GM21529 (cell line): Measurements from ENCODE around the gene E2F2.

Experiments used
- ATAC-seq: cut with Tn5 transposase; IDR thresholded peaks from one replicate; pipeline ENCODE4 v1.9.1; 2021; ENCODE audit not compliant: unreplicated experiment

Gene E2F2

DNA sequence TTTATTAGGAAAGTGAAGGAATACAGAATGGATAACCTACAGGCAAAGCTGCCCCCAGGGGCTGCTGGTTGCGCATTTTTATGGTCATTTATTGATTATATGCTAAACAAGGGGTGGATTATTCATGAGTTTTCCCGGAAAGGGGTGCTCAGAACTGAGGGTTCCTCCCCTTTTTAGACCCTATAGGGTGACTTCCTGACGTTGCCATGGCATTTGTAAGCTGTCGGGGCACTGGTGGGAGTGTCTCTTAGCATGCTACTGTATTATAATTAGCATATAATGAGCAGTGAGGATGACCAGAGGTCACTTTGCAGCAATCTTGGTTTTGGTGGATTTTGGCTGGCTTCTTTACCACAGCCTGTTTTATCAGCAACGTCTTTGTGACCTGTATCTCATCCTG lies 41.2 kb downstream of the E2F2 start:
- ATAC-seq: no peak

DNA sequence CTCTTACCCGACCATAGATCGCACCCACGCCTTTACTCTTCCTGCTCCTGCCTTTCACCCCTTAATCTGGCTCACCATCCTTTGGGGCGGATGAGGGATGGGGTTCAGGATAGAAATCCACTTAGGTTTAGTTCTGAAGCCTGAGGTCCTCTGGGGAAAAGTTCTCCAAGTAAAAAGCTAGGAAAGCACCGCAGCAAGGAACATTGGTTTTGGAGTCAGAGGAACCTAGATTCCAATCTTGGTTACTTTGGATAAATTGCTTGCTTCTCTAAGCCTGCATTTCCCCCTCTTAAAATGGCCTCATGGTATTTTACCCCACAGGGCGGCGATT lies 46.1 kb downstream of the E2F2 start:
- no peak for ATAC-seq

DNA sequence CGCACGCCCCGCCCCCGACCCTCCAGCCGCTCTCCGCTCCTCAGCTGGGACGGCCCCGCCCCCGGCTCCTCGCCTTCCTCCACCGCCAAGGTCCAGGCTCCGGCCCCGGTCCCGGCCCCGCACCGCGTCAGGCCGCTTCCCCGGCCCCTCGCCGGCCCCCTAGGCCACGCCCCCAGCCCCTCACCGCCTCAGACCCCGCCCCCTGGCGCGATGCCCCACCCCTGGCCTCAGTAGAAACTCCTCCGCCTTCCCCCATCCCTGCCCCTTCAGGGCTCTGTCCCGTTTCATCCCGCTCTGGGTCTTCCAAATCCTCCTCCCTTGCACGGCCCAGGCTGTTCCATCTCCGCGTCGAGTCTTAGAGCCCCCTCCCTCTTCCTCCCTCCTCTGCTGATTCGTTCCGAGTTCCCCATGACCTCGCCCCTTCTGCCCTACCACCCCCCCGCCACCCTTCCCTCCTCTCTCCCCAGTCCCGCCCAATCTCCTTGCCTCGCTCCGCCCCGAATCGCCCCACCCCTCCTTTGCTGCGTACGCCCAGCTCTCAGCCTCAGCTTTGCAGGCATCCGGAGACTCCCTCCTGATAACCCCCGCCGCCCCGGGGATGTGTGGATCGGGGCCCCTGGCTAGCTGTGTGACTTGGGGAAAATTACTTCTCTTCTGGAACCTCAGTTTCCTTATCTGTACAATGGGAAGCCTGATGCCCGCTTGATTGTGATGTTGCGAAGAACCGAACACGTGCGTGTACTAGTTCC lies 46.6 kb downstream of the E2F2 start:
- ATAC-seq: peak; percentile 50

DNA sequence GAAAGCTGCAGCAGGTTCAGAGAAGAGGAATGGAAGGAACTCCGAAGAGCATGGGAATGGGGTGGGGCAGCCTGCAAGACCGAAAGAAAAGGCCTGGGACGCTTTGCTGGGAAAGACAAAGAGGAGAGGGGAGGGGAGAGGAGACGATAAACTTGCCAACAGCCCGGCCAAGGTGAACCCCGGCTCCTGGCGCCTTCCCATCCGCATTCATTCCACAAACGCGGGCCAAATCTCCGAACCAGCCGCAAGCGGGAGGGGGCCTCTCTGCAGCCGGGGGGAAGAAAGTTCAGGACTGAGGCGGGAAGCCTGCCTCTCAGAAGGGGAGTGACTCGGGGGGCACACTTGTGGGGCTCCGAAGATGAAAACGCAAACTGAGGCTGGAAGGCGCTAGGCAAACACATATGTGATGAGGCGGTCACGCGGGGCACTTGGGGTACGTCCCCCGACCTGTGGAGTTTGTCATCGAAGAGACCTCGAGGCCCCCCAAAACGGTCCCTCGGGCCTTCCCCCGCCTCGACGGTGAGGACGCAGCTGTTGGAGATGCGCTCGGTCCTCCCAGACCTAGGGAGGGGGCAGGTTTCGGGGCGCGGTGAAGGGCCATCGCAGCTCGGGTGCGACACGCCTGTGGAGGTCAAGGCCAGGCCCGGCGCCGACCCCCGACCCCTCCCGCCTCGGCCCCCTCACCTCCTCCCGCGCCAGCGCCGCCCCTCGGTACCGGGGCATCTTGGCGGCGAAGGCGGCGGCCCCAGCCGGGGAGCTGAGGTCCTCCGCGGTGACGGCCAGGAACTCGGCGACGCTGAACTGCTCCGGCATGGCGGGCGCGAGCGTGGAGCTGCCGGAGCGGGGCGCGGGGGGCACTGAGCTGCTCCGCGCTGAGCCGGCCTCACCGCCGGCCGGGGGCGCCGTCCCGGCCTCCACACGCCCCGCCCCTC lies 47.4 kb downstream of the E2F2 start, which contains the start of gene ASAP3:
Gene ASAP3, minus strand, starts transcription at position 859 of the 932 bp plus-strand sequence. Its CDS starts 46 bp downstream, at position 813.
- ATAC-seq: peak; percentile 40

DNA sequence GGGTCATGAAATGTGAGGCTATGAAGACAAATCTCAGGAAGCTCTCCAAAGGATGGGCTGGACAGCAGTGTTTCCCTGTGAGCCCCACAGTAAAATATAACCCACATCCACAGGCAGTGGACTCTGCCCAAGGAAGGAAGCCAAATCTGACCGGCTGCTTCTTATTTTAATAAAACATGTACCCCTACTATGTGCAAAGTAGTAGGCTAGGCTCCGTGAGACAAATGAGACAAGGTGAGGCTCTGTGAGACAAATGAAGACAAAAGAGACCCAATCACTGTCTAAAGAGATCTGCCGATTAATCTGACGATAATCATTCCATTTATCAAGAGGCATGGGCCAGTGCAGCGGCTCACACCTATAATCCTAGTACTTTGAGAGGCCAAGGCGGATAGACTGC lies 49.1 kb downstream of the E2F2 start:
- ATAC-seq: no peak

DNA sequence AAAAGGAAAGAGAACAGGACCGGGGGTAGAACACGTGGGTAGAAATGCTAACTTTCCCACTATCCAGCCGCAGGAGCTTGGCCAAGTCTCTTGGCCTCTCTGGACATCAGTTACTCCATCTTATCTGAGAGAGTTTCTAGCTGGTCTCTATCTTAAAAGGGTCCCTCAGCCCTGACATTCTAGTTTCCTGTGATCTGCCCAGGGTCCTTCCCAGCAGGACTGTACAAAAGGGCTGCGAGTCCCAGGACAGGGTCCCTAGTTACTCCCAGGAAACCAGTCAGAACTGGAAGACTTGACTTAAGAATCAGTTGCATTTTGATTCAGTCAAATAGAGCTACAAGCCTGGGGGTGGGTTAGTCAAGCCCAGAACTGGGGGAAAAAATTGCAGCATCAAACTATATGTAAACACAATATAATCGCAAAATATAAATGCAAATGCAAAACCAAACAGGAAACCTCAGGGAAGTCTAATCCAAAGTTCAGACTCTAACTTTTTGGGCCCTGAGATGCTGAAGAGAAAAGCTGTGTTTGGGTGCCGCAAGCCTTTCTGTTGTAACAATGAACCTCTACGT lies 49.9 kb downstream of the E2F2 start:
- ATAC-seq: no peak

DNA sequence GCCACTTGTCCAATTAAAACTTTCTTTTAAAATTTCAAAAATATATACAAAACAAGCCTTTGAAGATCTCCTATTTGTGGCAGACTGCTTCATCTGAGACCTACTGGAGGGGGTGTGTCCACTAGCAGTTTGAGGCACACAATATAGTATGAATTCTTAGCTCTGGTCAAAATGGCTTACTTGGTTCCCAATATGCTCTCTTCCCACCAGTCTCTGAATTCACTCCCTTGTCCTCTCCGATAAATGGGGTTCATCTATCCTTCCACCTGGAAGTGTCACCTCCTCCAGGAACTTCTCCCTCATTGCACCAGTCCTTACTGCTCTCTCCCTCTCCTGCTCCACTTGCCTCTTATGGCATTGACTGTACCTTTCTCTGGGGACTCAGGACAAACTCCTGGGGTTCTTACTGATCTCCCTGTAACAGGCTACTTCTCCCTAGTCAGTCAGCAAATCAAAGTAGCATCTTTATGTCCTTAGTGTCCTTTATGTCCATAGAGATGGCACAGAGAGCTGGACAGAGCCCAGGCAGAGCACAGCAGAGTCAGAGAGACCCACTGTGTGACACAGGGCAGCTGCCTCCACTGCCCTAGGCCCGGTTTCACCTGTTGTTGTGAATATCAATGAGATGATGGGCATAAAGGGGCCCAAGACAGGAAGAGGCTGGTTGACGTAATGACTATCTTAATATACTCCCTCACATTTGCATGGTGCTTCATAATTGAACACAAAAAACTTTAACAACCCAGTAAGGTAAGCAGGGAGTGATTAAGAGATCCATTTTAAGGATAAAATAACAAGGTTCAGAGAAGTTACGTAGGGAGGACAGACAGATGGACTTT lies 50.6 kb downstream of the E2F2 start:
- ATAC-seq: no peak

DNA sequence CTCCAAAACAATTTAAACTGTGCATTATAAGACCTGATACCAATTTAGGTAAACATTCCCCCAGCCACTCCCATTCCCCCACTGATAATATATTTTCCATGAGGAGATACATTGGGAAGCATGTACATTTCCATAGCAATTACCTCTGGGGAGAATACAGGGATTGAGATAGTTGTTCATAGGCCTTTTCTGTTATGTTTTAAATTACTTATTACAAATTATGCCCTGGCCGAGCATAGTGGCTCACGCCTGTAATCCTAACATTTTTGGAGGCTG lies 51.4 kb downstream of the E2F2 start:
- ATAC-seq: no peak

DNA sequence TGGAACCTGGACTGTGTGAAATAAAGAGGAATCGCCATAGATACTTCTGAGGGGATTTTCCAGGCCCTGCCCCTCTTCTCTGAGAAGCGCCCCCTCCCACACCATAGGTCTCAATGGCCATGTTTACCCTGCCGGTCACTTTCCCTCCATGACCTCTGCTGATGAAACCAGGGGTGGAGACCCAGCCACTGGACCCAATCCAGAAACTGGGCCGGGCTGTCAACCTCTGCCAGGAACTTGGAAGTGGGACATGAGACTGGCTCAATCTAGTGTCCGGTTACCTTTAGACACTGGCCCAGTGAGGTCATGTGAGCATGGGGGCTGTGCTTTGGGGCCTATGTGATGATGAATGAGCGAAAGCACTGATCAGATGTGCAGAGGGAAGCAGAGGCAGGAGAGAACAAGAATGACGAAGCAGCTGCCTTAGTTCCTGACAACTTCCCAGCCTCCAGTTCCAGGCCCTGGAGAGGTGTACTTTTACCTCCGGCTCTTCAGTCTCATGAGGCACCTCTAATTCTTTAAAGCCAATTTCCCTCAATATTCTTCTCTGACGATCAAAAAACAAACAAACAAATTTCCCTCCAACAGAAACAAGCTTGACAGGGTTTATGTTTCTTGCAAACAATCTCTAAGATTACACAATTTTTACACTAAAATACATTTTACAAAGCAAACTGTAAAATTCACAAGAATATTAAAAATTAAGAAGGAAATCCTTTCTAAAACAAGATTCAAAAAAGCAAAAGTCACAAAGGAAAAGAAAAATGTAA lies 52.0 kb downstream of the E2F2 start:
- no peak for ATAC-seq

DNA sequence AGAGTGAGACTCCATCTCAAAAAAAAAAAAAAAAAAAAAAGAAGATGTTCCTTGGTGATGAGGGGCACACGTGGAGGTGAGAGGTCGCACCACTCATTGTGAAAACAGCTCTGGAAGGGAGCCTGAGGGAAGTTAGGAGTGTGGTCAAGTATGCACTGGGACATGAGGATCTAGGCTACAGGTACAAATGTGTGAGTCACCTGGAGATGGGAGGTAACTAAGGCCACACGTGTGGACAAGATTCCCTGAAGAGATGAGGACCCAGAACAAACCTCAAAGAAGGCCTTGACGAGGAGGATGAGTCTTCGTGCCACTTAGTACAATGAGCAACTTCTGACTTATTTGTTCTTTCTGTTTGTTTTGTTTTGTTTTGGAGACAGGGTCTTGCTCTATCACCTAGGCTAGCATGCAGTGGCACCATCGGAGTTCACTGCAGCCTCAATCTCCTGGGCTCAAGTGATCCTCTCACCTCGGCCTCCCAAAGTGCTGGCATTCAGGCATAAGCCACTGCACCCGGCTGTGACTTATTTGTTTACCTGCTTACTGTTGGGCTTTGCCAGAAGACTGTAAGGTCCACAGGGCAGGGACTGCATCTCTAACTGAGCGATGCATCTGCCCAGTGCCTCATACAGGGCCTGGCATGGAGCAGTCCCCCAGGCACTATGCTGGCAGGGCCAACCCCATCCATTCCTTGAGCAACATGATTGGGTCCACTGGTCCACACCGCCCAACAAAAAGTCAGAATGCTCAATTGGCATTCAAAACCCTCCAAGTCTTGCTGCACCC lies 53.5 kb downstream of the E2F2 start:
- ATAC-seq: no peak

DNA sequence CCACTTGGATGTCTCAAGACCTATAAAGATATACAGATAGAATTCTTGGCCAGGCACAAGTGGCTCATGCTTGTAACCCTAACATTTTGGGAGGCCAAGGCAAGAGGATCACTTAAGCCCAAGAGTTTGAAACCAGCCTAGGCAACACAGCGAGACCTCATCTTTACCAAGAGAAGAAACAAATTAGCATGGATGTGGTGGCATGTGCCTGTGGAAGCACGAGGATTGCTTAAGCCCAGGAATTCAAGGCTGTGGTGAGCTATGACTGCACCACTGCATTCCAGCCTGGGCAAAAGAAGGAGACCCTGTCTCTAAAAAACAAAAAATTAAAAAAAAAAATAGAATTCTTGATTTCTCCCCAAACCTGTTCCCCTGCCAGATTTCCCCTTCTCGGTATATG lies 55.4 kb downstream of the E2F2 start:
- no peak for ATAC-seq

DNA sequence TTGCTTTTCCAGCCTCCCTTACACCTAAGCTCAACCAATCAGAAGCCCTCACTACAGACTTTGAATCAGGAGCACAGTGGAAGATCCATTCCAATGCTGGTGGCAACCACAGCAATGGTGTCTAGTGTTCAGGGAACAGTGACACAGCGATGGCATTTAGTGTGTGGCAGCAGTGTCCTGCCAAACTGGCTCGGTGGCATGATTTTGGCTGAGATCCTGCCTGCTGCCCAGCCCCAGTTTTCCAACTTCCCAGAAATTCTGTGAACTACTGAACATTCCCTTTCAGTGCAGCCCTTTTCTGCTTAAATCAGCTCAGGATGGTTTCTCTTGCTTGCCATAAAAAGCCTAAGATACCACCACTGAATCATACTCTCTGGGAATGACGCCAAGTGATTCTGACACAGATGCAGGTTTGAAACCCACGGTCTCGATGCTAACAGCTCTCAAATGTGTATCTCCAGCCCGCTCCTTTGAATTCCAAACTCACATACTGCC lies 55.9 kb downstream of the E2F2 start:
- no peak for ATAC-seq

DNA sequence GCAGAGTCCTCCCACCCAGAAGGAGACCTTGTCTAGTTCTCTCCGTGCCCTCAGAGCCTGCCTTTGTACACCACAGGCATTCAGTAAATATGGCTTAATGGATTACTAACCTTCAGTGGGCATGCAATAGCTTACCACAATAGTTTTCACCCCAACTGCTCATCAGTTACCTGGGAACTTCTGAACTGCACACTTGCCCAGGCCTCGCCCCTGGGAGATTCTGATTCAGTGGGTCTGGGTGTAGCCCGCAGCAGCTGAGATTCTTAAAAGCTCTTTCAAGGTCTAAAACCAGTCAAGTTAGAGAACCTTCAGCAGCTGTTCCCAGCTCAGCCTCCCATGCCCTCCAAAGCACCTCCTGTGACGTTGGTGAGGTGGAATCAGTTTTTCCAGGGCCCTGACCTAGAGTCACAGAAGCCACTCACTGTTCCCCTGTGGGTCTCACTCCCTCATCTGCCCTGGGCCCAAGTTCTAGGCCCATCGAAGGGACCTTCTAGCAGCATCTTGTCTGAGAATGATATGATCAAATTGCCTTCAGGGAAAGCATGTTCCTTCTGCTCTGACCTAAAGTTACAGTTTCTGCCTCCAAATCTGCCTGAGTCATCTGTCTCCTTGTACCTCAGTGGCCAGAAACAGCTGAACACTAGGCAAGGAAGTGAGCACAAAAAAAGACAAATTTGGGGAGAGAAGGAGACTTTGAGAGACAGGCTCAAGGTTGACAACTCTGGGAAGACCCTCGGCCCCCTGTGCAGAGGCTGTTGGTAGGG lies 57.8 kb downstream of the E2F2 start:
- no peak for ATAC-seq

DNA sequence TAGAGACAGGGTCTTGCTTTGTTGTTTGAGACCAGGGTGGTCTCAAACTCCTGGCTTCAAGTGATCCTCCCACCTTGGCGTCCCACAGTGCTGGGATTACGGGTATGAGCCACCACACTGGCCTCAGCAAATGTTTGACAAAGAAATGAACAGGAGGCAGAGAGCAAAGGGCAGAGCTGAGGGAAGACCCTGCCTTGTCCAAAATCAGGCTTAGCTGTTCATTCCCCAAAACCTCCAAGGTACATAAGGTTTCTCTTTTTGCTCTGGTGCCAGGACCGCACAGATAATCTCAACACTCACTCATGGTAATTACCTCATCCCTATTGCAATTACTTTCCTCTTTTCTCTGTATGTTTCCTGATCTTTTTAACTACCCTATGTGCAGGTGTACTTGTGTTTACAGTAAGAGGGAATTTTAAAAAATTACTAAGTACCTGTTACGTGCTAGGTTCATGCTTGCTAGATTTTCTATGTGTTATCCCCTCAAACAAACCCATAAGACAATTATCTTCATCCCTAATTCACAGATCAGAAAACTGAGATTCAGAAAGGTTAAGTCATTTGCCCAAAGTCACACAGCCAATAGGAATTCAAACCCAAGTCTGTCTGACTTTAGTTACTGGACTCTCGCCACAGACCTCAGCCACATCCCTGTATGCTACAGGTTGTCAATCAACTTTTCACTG lies 58.5 kb downstream of the E2F2 start:
- ATAC-seq: no peak

DNA sequence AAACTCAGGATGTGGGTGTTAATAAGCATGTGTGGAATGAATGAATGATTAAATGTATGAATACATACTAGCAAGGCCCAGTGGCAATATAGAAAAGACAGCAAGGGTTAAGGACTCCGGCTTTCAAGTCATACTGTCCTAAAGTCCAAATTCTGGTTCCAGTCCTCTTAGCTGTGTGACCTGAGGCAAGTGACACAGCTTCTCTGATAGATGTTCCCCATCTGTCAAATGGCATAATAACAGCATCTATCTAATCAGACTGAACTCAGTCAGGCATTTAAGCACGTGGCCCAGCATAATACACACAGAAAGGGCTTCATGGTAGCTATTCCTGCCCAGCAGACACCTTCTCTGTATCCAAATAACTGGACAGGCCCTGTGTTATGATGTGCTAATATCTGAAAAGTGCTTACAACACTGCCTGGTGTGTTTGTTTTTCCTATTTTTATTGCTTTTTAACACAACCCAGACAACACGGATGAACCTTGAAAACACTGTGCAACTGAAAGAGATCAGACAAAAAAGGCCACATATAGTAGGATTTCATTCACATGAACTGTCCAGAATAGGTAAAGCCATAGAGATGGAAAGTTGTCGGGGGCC lies 59.5 kb downstream of the E2F2 start:
- no peak for ATAC-seq

DNA sequence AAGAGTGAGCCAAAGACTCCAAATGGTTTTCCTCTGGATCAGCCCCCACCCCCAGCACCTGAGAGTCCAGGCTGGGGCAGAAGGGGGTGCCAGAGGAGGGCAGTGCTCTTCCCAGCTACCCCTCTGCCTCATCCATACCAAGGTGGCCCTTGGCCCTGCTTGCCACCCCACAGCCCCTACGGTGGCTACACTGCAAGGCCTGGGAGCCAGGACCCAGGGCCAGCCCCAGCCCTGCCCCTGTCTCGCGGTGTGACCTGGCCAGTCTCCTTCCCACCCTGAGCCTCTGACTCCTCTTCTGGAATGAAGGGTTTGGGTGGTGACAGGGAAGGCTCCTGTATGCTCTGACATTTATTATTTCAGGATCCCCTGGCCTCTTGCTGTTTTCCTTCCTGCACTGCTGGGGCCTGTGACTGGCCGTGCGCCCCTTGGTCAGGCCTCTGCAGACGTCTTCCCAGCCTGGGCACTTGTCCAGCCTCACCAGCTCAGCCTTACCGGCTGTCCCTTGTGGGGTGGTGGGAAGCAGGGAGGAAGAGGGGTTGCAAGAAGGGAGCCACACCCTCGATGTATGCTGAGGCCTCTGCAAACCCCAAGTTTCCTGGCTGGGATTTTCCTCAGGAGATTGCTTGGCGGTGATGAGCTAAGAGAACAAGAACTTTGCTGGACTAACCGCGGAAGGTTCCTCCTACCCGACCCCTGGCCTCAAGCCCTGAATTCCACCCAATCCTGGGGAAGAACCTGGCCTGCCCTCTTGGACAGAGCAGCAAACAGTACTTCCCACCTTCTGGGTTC lies 60.6 kb downstream of the E2F2 start:
- no peak for ATAC-seq

DNA sequence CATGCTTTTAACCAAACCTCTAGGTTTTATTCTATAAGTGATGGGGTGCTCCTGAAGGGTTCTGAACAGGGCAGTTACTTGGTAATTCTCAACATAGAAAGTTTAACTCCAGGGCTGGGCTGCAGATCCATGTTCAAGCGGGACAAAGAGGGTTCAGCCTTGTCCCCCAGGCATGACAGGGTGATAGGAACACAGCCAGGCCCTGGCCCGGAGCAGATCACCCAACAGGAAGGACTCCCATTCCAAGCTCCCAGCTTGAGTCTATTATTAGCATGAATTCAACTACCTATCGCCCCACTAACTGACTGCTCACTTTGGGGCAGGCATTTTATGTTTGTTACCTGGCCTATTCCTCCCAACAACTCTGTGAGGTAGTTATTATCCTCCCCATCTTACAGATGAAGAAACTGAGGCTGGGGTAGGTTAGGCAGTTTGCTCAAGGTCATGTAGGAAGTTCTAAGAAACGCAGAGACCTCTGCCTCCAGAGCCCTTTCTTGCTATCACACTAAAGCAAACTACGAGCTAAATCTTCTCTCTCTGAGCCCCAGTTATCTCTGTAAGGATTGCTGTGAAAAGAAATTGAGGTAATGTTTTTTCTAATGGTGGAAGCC lies 61.6 kb downstream of the E2F2 start:
- ATAC-seq: no peak
